Stimulated activated naive CD4-positive, alpha-beta T cell treated with Interleukin-2 at 50 U/mL for 16 hours (primary cell): Measurements from ENCODE around the gene SLC38A3.
"Not testable (repeated sequence)": the region's sequence is repeated elsewhere in the genome, so short reads cannot be mapped to it uniquely, and the experiment has no call there.

Experiments
- DNase-seq: peaks from one replicate; lab custom pipeline; 2025; lab: John Stamatoyannopoulos, UW

The SLC38A3 gene

GRCh38 chr3:50210510-50211367, 5.7 kb downstream of the SLC38A3 start:
- no peak for DNase-seq

- not testable (repeated sequence) for DNase-seq
Measured at GRCh38 chr3:50211368-50211717, 6.3 kb downstream of the SLC38A3 start.

- DNase-seq: no peak
Measured at GRCh38 chr3:50211930-50212329, 6.9 kb downstream of the SLC38A3 start.

- no peak for DNase-seq
Measured at GRCh38 chr3:50212502-50212901, 7.4 kb downstream of the SLC38A3 start.

- DNase-seq: no peak
Measured at GRCh38 chr3:50212971-50213370, 7.9 kb downstream of the SLC38A3 start.

GRCh38 chr3:50213373-50213772, 8.3 kb downstream of the SLC38A3 start:
- no peak for DNase-seq

- DNase-seq: no peak
Measured at GRCh38 chr3:50214824-50215223, 9.8 kb downstream of the SLC38A3 start.

- DNase-seq: no peak
Measured at GRCh38 chr3:50215529-50215928, 10.5 kb downstream of the SLC38A3 start.

- DNase-seq: no peak
Measured at GRCh38 chr3:50217681-50218080, 12.6 kb downstream of the SLC38A3 start.

- no peak for DNase-seq
Measured at GRCh38 chr3:50218448-50218847, 13.4 kb downstream of the SLC38A3 start.

GRCh38 chr3:50219285-50219684, 14.2 kb downstream of the SLC38A3 start:
- no peak for DNase-seq

- no peak for DNase-seq
Measured at GRCh38 chr3:50220109-50220508, 15.0 kb downstream of the SLC38A3 start.

- DNase-seq: no peak
Measured at GRCh38 chr3:50221051-50221410, 16.0 kb downstream of the SLC38A3 start.

- no peak for DNase-seq
Measured at GRCh38 chr3:50221411-50222168, 16.5 kb downstream of the SLC38A3 start.

- DNase-seq: no peak
Measured at GRCh38 chr3:50222169-50222528, 17.1 kb downstream of the SLC38A3 start.

- no peak for DNase-seq
Measured at GRCh38 chr3:50224639-50225038, 19.6 kb downstream of the SLC38A3 start.

- DNase-seq: no peak
Measured at GRCh38 chr3:50226888-50227389, 21.9 kb downstream of the SLC38A3 start.

GRCh38 chr3:50227390-50228183, 22.5 kb downstream of the SLC38A3 start:
- DNase-seq: peak; percentile 86

- not testable (repeated sequence) for DNase-seq
Measured at GRCh38 chr3:50228184-50228763, 23.2 kb downstream of the SLC38A3 start.

GRCh38 chr3:50229490-50229889, 24.4 kb downstream of the SLC38A3 start:
- no peak for DNase-seq

GRCh38 chr3:50230104-50230793, 25.2 kb downstream of the SLC38A3 start:
- DNase-seq: no peak

- no peak for DNase-seq
Measured at GRCh38 chr3:50230794-50231125, 25.7 kb downstream of the SLC38A3 start.
